ENCODE measurements around the gene TBX15.

GRCh38 chr1:118999348-119000071 lies 11.4 kb upstream of the TBX15 start:
- TF ChIP-seq CREB5 (CRISPR knock-in tag; IDR thresholded peaks at IDR 0.05; ENCODE audit: low read depth) (no peak), ARNTL (CRISPR knock-in tag; IDR thresholded peaks at IDR 0.05; ENCODE audit: borderline replicate concordance, low read depth) (no peak), CSRNP3 (CRISPR knock-in tag; IDR thresholded peaks at IDR 0.05) (no peak), PATZ1 (CRISPR knock-in tag; IDR thresholded peaks at IDR 0.05; ENCODE audit: borderline replicate concordance) (no peak), SNAI2 (CRISPR knock-in tag; IDR thresholded peaks at IDR 0.05) (no peak), TCF4 (CRISPR knock-in tag; IDR thresholded peaks at IDR 0.05; ENCODE audit: borderline replicate concordance) (no peak), TSHZ2 (CRISPR knock-in tag; IDR thresholded peaks at IDR 0.05) (no peak), ZFP30 (CRISPR knock-in tag; IDR thresholded peaks at IDR 0.05) (no peak), ZFP3 (CRISPR knock-in tag; IDR thresholded peaks at IDR 0.05) (no peak), ZNF565 (CRISPR knock-in tag; conservative IDR thresholded peaks at IDR 0.05; ENCODE audit: low read depth) (no peak), PPARA (CRISPR knock-in tag; IDR thresholded peaks at IDR 0.05; ENCODE audit: borderline replicate concordance) (no peak), ISL1 (CRISPR knock-in tag; IDR thresholded peaks at IDR 0.05) (no peak), ZC3H10 (CRISPR knock-in tag; IDR thresholded peaks at IDR 0.05) (no peak), ZNF8 (CRISPR knock-in tag; IDR thresholded peaks at IDR 0.05) (no peak)
